SHP77 (cell line): Measurements from ENCODE around the gene GRB7.
"Not testable (repeated sequence)": the region's sequence is repeated elsewhere in the genome, so short reads cannot be mapped to it uniquely, and the experiment has no call there.

Experiments
- DNase-seq, 2 experiments: peaks; one replicate each; lab custom pipeline; 2025; lab: John Stamatoyannopoulos, UW

Gene GRB7

DNA sequence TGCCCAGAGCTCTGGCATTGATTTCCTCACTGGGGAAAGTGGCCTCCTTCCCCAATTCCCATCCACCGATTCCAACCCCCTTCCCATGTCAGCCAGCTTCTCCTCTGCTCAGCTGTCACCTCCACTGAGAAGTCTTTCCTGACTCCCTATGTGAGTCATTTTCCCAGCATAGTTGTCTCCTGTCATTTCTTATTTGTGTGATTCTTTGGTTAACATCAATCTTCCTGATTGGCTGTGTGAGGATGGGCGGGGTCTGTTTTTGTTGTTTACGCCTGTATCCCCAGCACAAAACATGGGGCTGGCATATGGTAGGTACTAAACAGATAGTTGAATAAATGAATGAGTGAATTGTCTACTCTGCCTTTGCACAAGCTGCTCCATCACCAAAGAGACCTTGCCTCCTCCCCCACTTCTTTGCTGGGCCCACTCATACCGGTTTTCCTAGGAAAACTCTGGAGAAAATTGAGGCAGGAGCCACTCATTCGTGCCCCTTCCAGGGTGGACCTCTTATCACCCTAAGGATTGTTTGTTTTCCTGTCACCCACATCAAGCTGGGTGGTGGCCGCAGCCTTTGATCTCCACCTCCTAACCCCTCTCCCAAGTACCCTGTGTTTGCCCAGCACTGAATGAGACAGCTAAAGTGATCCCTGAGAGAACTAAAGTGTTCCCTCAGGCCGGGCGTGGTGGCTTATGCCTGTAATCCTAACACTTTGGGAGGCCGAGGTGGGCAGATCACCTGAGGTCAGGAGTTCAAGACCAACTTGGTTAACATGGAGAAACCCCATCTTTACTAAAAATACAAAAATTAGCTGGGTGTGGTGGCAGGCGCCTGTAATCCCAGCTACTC, 1.2 kb upstream of the GRB7 start:
- DNase-seq: no peak

DNA sequence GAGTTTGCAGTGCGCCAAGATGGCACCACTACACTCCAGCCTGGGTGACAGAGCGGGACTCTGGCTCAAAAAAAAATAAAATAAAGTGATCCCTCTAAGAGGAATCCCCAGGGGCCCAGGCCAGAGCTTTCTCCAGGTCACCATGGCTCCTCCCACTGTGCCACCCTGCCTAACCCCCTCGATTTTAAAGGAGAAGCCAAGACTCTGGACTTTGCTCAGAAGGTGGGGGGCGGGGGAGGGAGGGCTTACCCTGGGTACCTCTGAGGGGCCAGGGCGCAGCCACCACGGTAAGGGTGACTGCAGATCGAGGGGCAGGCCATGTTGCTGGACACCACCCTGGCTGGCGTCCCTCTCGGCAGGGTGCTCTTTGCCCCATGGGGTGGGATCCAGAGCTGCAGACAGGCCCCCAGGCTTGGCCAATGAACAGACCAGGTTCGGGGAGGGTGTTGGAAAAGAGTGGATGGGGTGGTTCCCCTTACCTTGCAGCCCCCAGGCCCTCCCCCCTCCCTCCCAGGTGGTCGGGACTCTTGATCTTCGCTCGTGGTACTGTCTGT, 455 bp upstream of the GRB7 start:
- no peak for DNase-seq

DNA sequence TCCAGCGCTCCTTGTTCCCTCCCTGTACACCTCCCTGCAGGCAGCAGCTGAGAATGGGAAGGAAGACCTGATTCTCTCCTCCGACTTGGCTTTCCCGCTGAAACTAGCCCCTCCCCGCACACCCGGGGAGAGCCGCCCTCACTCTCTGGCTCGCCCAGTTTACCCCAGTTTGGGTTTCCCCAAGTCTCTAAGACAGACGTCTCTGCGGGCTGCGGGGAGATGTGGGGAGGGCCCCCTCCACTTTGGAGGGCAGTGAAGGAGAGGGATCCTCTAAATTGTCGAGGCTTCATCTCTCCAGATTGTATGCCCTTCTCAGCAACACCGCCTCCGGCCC, 797 bp downstream of the GRB7 start:
- DNase-seq: no peak

DNA sequence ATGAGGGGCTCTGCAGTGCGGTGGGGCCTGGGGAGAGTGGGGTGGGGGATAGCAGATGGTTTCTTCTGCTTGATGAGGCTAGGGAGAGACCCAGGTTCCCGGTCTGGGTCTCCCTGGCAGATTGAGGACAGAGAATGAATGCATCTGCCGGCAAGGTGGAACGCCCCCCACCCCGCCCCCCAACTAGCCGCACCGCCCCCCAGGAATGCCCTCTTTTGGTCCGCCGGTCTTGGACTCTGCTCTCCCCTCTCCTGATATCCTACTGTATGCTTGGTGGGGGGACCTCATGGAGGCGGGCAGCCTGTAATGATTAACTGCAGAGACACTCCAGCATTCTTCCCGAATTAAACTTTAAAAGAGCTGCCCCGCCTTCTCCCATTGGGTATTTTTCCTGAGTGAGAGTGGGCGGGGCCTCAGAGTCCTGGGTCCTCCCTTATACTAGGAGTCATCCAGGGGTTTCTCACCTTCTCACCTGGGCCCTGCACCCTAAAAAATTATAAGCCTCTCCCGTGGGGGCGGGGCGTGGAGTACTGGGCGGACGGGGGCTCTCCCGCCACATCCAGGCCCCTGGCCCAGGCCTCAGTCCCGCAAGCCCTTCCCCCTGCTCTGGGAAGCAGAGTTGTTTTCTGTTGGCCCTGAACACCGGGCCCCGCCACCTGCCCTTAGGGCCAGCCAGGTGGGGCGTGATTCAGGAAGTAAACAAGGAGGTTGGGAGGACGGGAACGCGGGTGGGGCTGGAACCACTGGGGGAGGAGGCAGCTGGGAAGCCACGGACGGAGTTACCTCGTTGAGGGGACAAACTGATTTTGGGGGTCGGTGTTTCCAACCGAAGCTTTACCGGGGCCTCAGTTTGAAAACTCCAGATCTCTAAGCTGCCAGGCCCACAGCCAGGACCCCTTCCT, 1.5 kb downstream of the GRB7 start:
- peak in 1 of 2 experiments; percentile 20 for DNase-seq

DNA sequence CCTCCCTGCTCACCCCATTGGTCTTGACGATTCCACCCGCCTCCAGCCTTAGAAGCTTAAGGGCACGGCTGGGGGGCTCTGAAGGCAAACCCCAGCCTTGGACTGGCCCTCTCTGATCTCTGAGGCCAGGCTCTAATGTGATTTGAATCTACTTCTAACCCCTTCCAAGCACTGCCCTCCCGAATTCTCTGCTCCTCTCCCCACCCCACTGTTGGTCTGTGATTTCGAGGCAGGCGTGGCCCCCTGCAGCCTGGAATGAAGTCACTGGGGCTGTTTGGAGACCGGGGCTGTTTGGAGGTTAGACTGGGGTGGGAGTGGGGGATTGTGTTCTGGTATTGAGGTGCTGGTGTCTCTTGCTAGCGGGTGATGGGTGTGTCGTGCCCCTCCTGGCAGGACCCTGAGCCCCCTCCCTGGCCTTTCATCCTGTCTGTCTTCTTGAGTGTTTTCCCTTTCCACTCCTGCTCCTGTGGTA, 2.2 kb downstream of the GRB7 start:
- DNase-seq: no peak

DNA sequence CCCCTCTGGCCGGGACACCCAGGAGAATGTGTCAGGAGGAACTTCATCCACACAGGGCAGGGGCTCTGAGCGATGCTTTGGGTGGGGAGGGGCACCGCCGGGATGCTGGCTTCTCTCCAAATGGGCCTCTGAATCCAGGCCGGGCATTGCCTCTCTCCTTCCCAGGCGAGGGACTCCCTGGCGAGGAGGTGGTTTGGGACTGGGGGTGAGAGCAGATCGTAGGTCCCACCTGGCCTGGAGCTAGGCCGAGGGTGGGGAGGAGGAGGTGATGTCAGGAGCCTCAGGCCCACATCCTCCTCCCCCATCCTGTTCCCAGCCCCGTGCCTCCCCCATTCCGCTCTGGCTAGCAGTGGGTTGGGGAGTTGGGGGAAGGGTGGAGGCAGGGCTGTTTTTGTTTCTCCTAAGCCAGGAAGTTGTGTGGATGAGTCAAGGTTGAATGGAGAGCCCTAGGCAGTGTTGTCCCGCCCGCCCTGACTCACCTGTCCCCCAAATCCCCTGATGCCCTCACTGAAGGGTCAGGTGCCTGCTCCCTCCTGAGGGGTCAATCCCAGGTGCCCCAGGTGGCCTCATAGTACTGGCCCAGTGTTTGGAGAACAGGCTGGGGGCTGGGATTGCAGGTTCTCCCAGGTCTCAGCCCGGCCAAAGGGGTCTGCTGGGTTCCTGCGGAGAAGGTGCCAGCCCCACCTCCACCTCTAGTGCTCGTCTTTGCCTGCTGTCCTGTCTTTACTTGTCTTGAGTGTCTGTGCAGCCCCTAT, 2.8 kb downstream of the GRB7 start:
- no peak for DNase-seq

DNA sequence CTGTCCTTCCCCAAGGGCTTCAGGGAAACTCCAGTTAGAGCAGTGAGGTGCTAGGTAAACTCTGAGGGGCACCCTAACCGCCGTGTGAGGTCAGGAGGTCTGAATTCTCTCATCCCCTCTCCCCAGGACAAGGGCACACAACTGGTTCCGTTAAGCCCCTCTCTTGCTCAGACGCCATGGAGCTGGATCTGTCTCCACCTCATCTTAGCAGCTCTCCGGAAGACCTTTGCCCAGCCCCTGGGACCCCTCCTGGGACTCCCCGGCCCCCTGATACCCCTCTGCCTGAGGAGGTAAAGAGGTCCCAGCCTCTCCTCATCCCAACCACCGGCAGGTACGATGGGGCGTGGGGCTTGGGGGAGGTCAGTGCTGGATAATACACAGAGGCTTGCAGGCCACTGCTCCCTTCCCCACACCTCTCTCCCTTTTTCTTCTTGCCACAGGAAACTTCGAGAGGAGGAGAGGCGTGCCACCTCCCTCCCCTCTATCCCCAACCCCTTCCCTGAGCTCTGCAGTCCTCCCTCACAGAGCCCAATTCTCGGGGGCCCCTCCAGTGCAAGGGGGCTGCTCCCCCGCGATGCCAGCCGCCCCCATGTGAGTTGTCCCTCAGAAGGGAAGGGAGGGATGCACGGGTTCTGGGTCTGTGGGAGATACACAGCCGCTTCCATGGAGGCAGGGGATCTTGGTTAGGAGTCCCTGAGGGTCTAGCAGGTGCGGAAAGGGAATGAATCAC, 4.6 kb downstream of the GRB7 start:
- no peak for DNase-seq

DNA sequence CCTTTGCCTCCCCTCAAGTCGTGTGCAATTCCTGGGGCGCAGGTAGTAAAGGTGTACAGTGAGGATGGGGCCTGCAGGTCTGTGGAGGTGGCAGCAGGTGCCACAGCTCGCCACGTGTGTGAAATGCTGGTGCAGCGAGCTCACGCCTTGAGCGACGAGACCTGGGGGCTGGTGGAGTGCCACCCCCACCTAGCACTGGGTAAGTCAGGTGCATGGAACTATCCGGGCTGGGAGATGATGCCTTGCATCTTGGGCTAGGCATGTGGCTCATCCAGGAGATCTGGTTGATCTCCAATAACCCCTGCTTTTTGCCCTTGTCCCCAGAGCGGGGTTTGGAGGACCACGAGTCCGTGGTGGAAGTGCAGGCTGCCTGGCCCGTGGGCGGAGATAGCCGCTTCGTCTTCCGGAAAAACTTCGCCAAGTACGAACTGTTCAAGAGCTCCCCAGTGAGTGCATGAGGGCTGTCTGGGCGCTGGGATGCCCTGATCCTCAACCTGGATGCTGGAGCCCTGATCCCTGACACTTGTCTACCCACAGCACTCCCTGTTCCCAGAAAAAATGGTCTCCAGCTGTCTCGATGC, 5.2 kb downstream of the GRB7 start:
- DNase-seq: no peak

DNA sequence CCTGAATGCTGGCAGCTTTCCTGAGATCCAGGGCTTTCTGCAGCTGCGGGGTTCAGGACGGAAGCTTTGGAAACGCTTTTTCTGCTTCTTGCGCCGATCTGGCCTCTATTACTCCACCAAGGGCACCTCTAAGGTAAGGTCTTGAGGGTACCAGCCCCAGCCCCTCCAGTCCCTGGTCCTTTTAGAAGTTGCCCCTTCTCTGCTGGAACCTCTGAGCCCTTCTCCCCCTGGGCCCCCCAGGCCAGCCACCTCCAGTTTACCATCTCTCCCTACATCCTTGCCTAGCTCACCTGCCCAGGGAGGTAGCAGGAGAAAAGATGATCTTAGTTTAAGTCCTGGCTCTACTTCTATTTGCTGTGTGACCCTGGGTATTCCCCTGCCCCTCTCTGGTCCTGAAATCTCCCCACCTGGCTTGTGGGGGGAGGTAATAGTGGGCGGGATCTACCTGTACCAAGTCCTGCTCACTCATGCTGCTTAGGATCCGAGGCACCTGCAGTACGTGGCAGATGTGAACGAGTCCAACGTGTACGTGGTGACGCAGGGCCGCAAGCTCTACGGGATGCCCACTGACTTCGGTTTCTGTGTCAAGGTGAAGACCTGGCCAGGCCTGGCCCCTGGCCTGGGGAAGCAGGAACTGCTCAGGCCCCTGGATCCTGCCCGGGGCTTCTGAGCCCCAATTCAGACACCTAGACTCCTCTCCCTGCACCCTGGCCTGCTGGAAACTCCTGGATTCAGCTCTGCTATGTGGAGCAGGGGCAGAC, 6.5 kb downstream of the GRB7 start:
- DNase-seq: no peak

DNA sequence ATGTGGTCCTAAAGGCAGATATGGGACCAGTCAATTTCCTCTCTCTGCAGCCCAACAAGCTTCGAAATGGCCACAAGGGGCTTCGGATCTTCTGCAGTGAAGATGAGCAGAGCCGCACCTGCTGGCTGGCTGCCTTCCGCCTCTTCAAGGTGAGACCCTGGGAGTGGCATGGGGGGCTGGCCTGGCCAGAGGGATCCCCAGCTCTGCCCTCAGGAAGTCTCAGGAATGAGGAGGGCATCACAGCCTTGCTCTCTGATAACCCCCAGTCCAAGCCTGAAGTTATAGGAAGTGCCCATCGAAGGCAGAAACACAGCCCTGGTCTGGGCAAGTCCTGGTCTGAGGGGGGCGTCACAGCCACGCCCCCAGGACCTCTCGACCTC, 7.1 kb downstream of the GRB7 start:
- no peak for DNase-seq

DNA sequence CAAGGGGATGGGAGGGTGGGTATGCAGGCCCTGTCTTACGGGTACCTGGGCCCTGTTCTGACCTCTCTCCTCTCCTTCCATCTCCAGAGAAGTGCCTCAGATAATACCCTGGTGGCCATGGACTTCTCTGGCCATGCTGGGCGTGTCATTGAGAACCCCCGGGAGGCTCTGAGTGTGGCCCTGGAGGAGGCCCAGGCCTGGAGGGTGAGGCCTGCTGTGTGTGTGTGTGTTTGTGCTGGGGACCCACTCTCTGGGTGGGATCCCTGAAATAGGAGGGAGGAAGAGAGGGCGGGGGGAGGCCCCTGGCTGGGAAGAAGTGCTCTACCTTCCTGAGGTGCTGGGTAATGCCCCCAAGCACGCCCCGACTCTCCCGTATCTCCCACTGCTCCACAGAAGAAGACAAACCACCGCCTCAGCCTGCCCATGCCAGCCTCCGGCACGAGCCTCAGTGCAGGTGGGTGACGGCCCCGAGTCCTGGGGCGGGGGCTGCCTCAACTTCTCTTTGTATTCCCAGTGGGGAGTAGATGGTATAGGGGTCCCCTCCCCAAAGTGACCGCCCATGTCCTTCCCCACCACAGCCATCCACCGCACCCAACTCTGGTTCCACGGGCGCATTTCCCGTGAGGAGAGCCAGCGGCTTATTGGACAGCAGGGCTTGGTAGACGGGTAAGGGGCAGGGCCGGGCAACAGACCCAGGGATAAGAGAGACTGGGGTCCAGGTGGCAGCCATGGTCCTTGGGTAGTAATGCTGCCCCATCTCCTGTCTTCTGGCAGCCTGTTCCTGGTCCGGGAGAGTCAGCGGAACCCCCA, 7.8 kb downstream of the GRB7 start:
- no peak for DNase-seq

DNA sequence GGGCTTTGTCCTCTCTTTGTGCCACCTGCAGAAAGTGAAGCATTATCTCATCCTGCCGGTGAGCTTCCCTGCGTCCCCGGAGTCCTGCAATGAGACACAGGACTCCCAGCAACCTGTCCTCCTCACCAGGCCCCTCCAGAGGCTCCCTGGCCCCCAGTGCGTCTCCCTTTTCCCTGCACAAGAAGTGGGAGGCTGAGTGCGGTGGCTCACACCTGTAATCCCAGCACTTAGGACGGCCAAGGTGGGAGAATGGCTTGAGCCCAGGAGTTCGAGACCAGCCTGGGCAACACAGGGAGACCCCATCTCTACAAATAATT, 8.4 kb downstream of the GRB7 start:
- no peak for DNase-seq

DNA sequence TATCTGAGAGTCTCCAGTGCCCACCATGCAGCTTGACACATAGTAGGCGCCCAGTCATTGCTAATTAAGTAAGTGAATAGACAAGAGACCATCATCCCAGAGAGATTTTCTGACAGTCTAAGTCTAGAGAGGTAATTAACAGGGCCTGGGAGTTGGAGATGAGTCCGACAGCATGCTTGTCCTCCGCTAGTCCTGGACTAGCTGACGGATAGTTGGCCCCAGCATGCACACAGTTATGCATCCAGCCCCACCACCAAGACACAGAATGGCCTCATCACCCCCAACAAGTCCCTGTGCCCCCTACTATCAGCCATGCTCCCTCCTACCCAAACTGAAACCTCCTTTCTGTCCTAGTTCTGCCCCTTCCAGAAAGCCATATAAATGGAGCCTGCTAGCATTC, 10.0 kb downstream of the GRB7 start:
- no peak for DNase-seq

DNA sequence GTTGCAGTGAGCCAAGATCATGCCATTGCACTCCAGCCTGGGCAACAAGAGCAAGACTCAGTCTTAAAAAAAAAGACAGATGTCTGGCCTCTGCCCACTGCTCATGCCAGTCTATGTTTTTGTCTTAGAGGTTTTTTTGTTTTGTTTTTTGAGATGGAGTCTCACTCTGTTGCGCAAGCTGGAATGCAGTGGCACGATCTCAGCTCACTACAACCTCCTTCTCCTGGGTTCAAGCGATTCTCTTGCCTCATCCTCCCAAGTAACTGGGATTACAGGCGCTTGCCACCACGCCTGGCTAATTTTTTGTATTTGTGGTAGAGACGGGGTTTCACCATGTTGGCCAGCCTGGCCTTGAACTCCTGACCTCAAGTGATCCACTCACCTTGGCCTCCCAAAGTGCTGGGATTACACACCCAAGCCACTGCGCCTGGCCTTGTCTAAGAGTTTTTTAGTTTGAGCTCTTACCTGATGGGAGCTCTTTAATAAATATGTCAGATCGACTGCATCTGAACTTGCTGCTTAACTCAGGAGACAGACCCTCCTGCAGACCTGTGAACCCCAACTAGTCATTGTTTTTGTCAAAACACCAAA, 10.8 kb downstream of the GRB7 start:
- DNase-seq: not testable (repeated sequence)

DNA sequence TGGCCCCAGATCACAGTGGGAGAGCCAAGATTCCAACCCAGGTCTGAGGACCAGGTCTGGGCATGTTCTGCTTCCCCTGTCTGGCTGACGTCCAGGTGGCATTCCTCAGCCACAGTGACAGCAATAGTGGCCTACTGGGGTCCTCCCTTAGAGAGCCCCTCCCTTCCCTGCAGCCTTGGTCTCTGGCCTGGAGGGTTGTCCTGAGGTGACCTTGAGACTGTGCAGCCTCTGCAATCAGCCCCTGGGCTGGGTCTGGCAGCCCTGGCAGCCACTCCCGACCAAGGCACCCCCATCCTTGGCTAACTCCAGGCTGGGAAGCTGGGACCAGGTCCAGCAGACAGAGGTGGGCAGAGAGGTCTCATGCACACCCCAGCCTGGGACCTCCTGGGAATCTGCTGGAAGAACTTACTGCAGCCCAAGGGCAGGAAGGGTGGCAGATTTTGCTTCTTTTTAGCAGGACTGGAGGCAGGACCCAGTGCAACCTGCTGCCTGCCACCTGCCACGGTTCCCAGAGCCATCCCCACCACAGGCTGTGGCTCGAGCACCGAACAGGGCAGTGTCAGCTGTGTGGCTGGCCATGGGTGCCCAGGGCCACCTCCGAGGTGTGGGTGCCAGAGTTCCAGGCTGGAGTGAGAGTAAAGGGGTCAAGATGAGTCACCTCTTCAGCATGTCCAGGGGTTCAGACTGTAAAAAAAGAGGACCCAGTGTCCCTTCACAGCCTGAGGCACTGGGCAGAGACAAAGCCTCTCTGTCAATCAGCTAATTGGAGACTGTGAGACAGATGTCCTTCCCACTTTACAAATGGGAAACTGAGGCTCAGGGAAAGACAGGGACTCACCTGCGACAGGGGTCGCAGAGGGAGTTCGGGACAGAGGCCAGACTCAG, 12.6 kb downstream of the GRB7 start:
- DNase-seq: no peak

DNA sequence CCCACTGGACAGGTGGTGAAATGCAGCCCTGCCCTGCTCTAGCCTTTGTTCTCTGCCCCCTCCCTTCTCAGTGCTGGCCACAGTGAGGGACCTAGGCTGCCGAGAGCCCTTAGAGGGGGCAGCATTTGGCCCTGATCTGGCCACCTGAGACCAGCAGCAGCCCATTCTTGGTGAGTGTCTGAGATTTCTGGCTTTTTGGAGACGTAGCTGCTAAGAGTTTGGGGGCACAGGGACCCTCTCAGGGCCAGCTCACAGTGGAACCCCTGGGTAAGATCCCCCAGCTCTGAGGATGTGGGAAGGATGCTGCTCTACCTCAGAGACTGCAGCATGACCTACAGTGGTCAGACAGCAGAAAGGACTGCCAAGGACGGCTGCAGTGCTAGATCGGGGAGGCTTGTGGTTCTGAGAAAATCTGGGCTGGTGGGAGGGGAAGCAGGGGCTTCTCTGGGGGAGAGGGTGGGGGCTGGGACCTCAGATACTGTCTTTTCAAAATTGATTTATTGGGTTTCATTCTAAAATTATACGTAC, 13.3 kb downstream of the GRB7 start:
- DNase-seq: no peak

DNA sequence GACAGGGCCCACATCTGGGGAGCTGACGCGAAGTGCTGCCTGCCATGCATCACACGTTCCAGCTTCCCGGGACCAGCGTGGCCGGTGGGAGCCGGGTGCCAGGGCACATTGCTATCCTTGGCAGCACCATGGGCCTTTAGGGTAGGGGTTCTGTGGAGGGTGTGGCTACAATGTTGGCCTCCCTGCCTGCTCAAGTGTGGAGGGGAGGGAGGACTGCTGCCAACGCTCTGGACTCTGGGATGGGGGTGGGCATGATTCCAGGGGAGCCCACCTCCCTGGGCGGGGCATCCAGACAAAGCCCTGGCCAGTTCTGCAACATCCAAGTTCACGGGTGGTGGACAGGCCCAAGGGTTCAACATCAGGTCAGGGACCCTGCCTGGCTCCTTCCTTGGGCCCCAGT, 13.9 kb downstream of the GRB7 start:
- no peak for DNase-seq
